ENCODE measurements around the gene SKAP2.

SKAP2 gene

GRCh38 chr7:26864309-26865093, at the start of gene SKAP2:
Gene SKAP2 (minus strand): TSS chr7:26864590. CDS start chr7:26864429, 161 bp downstream.
- DNase-seq: peak; percentile 98

GRCh38 chr7:26912933-26913536, 48.6 kb upstream of the SKAP2 start:
- no peak for DNase-seq

DNA sequence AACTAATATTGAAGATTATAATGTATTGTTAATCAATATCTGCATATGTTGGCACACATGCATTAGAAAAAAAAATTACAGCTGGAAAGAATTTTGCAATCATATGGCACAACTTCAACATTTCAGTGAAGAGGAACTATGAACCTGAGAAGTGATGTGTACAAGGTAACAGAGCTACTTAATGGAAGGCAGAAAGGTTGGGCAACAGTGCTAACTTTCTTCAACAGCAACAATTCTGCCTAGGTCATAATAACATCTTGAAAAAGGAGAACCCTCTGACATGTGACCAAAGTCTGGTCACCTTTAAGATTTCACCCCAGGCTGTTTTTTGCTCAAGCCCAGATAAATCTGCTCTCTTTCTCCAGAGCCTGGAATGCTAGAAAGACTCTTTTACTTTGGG, 47.9 kb upstream of the SKAP2 start:
- no peak for DNase-seq

- DNase-seq: no peak
These were observed 45.8 kb upstream of the SKAP2 start for GRCh38 chr7:26910221-26910620.

- no peak for DNase-seq
These were observed 35.9 kb upstream of the SKAP2 start for GRCh38 chr7:26900251-26900650.

DNA sequence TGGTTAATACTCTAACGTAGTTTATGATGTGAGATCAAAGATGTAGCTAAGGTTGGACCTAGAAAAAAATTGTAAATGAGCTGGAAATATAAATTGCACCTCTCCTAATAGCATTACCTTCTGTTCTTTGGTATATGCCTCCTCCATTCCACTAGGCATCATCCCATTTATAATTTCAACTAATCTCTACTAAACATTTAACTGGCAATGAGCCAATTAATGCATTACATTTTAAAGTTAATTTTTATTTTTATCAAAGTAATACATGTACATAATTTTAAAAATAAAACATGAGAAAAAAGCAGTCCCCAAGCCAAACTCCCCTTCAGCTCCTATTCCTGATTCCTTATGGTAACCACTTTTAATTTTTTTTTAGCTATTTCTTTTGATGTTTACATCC, 35.1 kb upstream of the SKAP2 start:
- no peak for DNase-seq

DNA sequence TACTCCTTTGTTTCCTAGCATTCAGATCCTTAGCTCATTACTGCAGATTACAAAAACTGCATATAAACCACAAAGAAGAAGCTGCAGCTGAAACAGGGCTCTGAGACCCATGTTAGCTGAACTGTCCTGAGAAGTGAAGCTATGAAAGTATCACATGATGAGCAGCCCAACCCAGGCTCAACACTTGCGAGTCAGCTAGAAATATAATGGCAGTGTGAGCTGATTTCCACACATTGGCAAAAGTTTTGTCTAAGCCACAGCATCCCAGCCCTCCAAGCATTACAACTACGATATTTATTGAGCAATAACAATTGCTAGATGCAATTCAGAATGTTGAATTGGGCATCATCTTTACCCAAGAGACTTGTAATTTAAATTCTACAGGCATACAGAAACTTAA, 34.5 kb upstream of the SKAP2 start:
- DNase-seq: no peak

GRCh38 chr7:26897928-26898327, 33.5 kb upstream of the SKAP2 start:
- no peak for DNase-seq

GRCh38 chr7:26891400-26892350, 27.3 kb upstream of the SKAP2 start:
- DNase-seq: no peak

- DNase-seq: no peak
These were observed 16.5 kb upstream of the SKAP2 start for GRCh38 chr7:26880852-26881251.

DNA sequence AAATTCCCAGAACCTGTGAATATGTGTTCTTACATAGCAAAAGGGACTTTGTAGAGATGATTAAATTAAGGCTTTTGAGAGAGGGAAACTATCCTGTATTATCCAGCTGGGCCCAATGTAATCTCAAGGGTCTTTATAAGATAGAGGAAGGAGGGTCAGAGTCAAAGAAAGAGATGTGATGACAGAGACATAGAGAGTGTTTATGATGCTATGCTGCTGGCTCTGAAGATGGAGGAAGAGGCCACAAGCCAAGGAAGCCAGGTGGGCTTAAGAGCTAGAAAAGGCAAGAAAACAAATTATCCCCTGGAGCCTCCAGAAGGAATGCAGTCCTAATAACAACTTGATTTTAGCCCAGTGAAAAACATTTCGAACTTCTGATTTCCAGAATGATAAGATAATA, 15.3 kb upstream of the SKAP2 start:
- no peak for DNase-seq

DNA sequence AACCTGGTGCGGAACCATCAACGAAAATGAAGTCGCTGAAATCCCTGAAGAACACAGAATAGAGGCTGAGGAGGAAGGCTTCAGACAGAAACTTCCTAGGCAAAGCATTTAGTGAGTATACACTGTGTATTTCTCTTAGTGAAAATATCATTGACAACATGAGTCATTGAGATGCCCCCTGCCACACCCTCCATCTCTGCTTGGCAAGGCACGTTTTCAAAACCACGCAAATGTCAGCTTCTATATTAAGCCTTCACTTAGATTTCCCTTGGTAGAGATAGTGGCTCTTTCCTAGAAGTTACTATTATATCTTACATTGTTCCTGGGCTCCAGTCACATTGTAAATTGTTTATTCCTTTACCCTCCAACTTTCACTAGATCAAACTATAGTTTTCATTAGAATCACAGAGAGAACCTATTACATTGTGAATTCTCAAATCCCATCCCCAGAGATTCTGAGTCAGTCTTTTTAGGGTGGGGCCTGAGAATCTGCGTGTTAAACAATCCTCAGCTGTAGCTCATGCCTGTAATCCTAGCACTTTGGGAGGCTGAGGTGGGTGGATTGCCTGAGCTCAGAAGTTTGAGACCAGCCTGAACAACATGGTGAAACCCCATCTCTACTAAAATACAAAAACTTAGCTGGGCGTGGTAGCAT, 4.6 kb upstream of the SKAP2 start:
- DNase-seq: no peak

GRCh38 chr7:26865094-26865388, 651 bp upstream of the SKAP2 start:
- DNase-seq: no peak

- peak; percentile 55 for DNase-seq
These were observed 677 bp downstream of the SKAP2 start for GRCh38 chr7:26863518-26864308.

GRCh38 chr7:26862834-26863233, 1.6 kb downstream of the SKAP2 start:
- no peak for DNase-seq

DNA sequence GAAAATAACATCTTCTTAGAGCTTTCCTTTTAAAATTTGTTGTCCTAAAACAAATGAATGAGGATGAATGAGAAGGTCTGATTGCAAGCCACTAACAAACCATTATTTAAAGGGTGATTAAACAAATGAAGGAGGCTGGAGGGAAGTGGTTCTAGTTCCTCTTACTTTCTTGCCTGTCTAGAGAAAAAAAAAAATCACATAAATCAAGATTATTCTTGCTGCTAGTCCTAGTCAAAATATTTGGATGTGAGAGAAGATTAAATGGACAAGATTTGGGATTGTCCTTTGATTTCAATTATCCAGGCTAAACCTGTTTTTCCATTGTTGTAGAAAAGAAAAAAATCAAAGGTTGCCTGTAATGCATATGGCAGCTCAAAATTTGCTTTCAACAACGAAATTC, 3.3 kb downstream of the SKAP2 start:
- DNase-seq: no peak

GRCh38 chr7:26860361-26860760, 4.0 kb downstream of the SKAP2 start:
- no peak for DNase-seq

DNA sequence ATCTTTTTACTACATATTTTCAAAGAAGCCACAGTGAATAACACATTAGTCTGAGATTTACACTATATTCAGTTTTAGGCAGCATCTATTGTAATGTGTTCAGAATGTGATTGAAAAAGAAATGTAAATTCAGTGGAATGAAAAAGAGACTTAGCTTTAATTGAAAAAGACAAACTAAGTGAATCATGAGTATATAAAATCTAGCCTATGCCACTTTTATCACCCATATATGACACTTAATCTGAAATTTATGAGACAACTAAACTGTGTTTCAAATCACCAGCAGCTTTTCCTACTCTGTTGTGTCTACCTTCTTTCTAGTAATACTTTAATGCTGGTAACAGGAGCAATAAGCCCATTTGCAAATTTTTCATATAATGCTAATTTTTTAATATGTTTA, 4.7 kb downstream of the SKAP2 start:
- DNase-seq: no peak

- DNase-seq: no peak
These were observed 5.7 kb downstream of the SKAP2 start for GRCh38 chr7:26858735-26859134.

DNA sequence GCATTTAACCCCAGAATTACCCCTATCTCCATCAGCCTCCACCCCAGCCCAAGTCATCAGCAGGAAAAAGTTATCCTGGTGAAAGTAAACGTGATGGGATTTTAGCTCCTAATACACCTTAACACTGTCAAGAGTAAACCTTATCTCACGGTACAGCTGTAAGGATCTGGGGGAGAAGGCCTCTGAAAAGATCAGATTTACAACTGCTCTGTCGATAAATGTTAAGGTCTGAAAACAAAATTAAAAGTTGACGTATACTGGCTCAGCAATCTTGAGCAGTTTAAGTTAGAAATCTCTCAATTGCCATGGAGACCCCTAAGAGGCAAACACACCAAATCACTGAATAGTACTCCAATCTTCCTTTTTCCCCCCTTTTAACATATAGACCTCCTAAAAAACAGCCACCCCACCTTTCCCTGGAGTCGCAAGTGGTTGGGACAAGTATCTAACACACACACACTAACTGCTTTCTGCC, 6.1 kb downstream of the SKAP2 start:
- peak; percentile 27 for DNase-seq

DNA sequence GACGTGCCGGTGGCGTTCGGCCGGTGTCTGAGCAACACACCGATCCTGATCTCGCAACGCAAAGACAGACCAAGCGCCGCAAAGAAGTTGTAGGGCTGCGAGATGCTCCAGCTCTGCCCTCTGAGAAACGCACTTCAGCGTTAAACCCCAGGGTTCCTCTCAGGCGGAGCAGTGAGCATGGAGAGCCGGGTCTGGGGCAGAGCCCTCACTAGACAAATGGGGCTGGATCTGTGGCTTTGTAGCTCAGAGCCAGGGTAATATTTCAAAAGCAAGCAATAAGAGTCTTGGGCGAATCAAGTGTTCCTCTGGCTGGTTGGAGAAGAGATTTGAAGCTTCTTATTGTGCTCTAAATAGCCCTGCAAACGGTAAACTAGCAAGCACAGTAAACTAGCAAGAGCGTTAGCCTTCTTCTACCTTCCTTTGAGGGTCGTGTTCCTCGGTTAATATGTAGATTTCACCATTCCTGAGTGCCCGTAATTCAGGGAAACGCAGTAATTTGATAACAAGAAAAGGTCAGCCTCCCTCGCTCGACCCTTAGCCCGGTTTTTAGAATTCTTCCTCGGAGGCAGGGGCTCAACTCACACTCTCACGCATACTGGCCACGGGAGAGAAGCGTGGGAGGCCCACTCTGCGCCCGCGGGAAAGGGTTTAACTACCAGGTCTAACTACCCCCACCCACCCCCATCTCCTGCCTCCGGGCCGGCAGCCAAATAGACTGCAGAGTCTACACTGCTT, 6.7 kb downstream of the SKAP2 start:
- DNase-seq: peak; percentile 17

DNA sequence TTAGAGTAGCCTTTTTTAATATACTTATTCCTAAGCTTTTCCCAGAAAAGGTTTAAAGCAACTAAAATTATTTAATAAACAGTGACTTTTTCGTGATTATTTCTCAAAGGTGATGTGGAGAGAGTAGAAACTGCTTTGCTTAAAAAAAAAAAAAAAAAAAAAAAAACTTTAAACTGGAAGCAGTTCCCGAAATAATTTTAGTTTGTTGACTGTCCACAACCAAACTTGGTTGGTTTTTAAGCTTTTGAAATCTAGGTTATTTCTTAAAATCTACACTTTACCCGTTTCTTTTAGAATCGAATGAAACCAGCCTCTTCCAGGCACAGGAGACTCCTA, 7.3 kb downstream of the SKAP2 start:
- no peak for DNase-seq

Data from hematopoietic multipotent progenitor cell treated with erythropoietin and hydrocortisone succinate and interleukin-3 and kit ligand, for 8 days (in vitro differentiated cells).